ENCODE results near the gene NLE1. TPM values are rescaled to one million over a fixed set of nuclear protein-coding genes. Genes with fewer than 3 reads are reported as not detected.
"Not testable (repeated sequence)": the region's sequence is repeated elsewhere in the genome, so short reads cannot be mapped to it uniquely, and the experiment has no call there.

NLE1 gene
- total and polyA plus RNA-seq, 4 donors: 2.1 to 7.7 (median 5.8) TPM

DNA sequence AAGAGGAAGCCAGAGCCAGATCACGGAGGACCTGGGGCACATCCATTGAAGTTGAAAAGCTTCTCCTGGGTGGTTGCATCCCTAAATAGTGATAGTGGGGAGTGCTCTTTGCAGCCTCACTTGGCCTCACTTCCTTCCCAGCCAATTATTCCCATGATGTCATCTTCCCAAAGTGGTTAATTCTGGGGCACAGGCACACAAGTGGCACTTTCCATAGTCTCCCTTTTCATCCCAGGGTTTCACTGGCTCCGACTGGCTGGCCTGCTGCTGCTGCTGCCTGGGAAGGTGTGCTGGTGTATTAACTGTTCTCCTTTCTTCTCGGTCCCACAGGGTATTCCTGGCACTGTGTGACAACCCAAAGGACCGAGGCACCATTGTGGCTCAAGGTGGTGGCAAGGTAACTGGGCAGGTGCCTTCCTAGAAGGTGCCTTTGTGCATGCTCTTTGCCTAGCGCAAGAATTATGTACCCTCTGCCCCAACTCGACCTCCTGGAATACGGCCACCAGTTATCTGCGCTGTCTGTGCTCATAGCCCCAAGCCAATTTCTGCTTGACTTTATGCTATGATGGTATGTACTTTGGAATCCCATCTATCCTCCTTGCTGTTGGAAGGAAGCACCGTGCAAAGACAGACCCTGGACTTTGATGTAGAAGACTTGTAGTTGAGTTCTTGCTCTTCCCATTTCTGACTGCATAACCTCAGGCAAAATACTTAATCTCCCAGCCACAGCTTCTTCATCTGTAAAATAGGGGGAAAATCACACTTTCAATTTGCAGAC, 33.7 kb upstream of the NLE1 start (continued):
- TF ChIP-seq REST (IDR thresholded peaks at IDR 0.05) (no peak), FOXA2 (IDR thresholded peaks at IDR 0.05) (no peak), YY1 (IDR thresholded peaks at IDR 0.05) (no peak), JUND (IDR thresholded peaks at IDR 0.05) (no peak)

- Histone ChIP-seq H3K27me3 (ENCODE audit: control insufficient read depth in 4 of 4, insufficient read depth in 4 of 4, low read length in 3 of 4) (no peaks in the 10 kb centered on the region), H3K9me3 (ENCODE audit: control insufficient read depth in 4 of 4, low read length in 3 of 4) (no peaks in the 10 kb centered on the region), H3K36me3 (ENCODE audit: control insufficient read depth in 4 of 4, insufficient read depth in 3 of 4, low read depth in 1 of 4, low read length in 3 of 4) (no peaks in the 10 kb centered on the region), H3K4me3 (ENCODE audit: low read depth in 1 of 3, low read length in 3 of 3) (no peak overlapping the region), H3K27ac (ENCODE audit: low read depth in 1 of 2, low read length in 2 of 2) (no peak overlapping the region), H3K9ac (ENCODE audit: low read depth in 1 of 2, low read length in 2 of 2) (no peak overlapping the region), H3K4me1 (ENCODE audit: control insufficient read depth in 4 of 4, insufficient read depth in 4 of 4, low read length in 3 of 4) (peaks cover 0 to 2% (median 0%) of the 10 kb centered on the region in 4 donors)
- no peak for DNase-seq (ENCODE audit: low spot score)
- 84% methylated on average over 2 of the region's 2 CpGs for WGBS
- no peak for TF ChIP-seq YY1 (IDR thresholded peaks at IDR 0.05)
- TF ChIP-seq HNF4A (conservative IDR thresholded peaks at IDR 0.05): no peak
- no peak for TF ChIP-seq RAD21 (IDR thresholded peaks at IDR 0.05)
- no peak for TF ChIP-seq REST (IDR thresholded peaks at IDR 0.05)
- TF ChIP-seq GABPA (IDR thresholded peaks at IDR 0.05 in 1 of 2, conservative IDR thresholded peaks at IDR 0.05 in 1 of 2): no peak
- TF ChIP-seq RXRA (IDR thresholded peaks at IDR 0.05): no peak
- no peak for TF ChIP-seq NR2F2 (IDR thresholded peaks at IDR 0.05)
Observed at GRCh38 chr17:35174835-35175334, 32.8 kb upstream of the NLE1 start.

DNA sequence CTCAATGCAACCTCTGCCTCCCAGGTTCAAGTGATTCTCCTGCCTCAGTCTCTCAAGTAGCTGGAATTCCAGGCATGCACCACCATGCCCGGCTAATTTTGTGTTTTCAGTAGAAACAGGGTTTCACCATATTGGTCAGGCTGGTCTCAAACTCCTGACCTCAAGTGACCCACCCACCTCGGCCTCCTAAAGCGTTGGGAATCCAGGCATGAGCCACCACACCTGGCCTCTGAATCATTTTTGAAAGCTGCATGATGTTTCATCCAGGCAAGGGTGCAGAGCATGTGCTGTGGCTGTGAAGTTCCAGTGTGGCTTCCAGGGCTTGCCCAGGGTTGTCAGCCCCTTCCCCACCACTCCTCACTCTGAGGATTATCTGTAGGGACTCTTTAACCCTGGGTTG, 30.2 kb upstream of the NLE1 start:
- H3K4me3 ChIP-seq (ENCODE audit: low read depth in 1 of 3, low read length in 3 of 3); H3K4me1 ChIP-seq (ENCODE audit: control insufficient read depth in 4 of 4, insufficient read depth in 4 of 4, low read length in 3 of 4); H3K9me3 ChIP-seq (ENCODE audit: control insufficient read depth in 4 of 4, low read length in 3 of 4); DNase-seq (ENCODE audit: low spot score); H3K27ac ChIP-seq (ENCODE audit: low read depth in 1 of 2, low read length in 2 of 2); H3K36me3 ChIP-seq (ENCODE audit: control insufficient read depth in 4 of 4, insufficient read depth in 3 of 4, low read depth in 1 of 4, low read length in 3 of 4); H3K9ac ChIP-seq (ENCODE audit: low read depth in 1 of 2, low read length in 2 of 2); H3K27me3 ChIP-seq (ENCODE audit: control insufficient read depth in 4 of 4, insufficient read depth in 4 of 4, low read length in 3 of 4): not testable (repeated sequence)
- WGBS: 86% methylated on average over 3 of the region's 3 CpGs

Data from liver (tissue), 9 donors.